DOHH2 (cell line): ENCODE measurements around the gene HDAC8.

Experiments used
- EZH2phosphoT487 ChIP-seq: fragments of 200-600 bp; sonication (generic); IDR thresholded peaks from 2 replicates; pipeline ENCODE4 v1.6.1; 2017; ENCODE audit warnings: borderline replicate concordance, mild to moderate bottlenecking, antibody characterized with exemption, low read length, moderate library complexity, mixed read lengths
- TF ChIP-seq, protein P1 (sequence below): fragments of 200-600 bp; sonication (generic); IDR thresholded peaks from one replicate; pipeline ENCODE4 v1.5.1; 2014; ENCODE audit warnings: antibody characterized with exemption, mild to moderate bottlenecking, low read depth, low read length; ENCODE audit not compliant: poor library complexity, severe bottlenecking

DNA sequence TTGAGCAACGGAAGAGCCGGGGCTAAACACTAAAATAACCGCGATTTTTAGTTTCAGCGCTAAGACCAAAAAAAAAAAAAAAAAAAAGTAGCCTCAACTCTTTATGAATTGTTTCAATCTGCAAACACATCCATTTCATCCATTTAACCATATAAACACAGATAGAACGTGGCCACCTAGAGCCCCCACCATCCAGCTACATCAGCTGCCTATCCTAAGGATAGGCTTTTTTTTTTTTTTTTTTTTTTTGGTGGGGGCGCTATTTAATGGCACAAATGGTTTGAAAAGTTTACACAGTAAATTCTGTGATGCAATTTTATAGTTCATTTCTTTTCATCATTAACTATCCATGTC lies 492 bp upstream of the HDAC8 start:
- TF ChIP-seq, protein P1, sequence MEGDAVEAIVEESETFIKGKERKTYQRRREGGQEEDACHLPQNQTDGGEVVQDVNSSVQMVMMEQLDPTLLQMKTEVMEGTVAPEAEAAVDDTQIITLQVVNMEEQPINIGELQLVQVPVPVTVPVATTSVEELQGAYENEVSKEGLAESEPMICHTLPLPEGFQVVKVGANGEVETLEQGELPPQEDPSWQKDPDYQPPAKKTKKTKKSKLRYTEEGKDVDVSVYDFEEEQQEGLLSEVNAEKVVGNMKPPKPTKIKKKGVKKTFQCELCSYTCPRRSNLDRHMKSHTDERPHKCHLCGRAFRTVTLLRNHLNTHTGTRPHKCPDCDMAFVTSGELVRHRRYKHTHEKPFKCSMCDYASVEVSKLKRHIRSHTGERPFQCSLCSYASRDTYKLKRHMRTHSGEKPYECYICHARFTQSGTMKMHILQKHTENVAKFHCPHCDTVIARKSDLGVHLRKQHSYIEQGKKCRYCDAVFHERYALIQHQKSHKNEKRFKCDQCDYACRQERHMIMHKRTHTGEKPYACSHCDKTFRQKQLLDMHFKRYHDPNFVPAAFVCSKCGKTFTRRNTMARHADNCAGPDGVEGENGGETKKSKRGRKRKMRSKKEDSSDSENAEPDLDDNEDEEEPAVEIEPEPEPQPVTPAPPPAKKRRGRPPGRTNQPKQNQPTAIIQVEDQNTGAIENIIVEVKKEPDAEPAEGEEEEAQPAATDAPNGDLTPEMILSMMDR: peak; percentile 20
- no peak for TF ChIP-seq EZH2phosphoT487
